Measurements from ENCODE around the gene FGGY. TPM values are rescaled to one million over a fixed set of nuclear protein-coding genes. Genes with fewer than 3 reads are reported as not detected.

The FGGY gene
- total and polyA plus RNA-seq, 2 donors (not counting 1 experiment from before 2014, with no cell fraction given) = 6.1 to 38.5 TPM

DNA sequence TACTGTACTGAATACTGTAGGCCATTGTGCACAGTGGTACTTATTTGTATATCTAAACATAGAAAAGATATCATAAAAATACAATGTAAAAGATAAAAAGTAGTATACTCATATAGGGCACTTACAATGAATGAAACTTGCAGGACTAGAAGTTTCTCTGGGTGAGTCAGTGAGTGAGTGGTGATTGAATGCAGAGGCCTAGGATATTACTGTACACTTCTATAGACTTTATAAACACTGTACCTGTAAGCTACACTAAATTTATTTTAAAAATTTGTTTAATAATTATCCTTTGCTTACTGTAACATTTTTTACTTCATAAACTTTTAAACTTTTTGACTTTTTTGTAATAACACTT, 82.5 kb downstream of the FGGY start:
- ATAC-seq (ENCODE audit: low read depth) = no peak
- no peaks in the 10 kb centered on the region for H3K79me2 ChIP-seq (ENCODE audit: control insufficient read depth, insufficient read depth, low read length)
- H3K4me3 Mint-ChIP-seq = no peak overlapping the region
- H3K36me3 ChIP-seq (replicated peaks in 1 of 2; ENCODE audit: control extremely low read depth in 1 of 2, control insufficient read depth in 1 of 2, extremely low read depth in 1 of 2, insufficient read depth in 2 of 2, low read length in 1 of 2) = peaks cover 0 to 2% of the 10 kb centered on the region in 2 experiments
- H3K9me3 ChIP-seq (ENCODE audit: control extremely low read depth in 1 of 3, control insufficient read depth in 2 of 3, insufficient read depth in 1 of 3, low read length in 2 of 3) = no peaks in the 10 kb centered on the region
- CTCF ChIA-PET = no interaction called here
- POLR2A ChIA-PET = no interaction called here
- DNase-seq = no peak
- H3K4me1 Mint-ChIP-seq = no peaks in the 10 kb centered on the region
- H3K4me2 ChIP-seq (replicated peaks; ENCODE audit: low read depth, low read length, poor library complexity, severe bottlenecking) = no peak overlapping the region
- no peaks in the 10 kb centered on the region for H3K27me3 ChIP-seq (replicated peaks in 1 of 4; ENCODE audit: control extremely low read depth in 1 of 4, control insufficient read depth in 3 of 4, insufficient read depth in 4 of 4, low read length in 3 of 4)
- H3K27ac Mint-ChIP-seq = no peak overlapping the region
- no peak overlapping the region for H3K27ac ChIP-seq (ENCODE audit: low read length in 2 of 2)
- no peak for TF ChIP-seq EZH2 (IDR thresholded peaks at IDR 0.05; ENCODE audit: borderline replicate concordance, insufficient read depth, low read depth, low read length, poor library complexity, severe bottlenecking)
- TF ChIP-seq, protein P1, sequence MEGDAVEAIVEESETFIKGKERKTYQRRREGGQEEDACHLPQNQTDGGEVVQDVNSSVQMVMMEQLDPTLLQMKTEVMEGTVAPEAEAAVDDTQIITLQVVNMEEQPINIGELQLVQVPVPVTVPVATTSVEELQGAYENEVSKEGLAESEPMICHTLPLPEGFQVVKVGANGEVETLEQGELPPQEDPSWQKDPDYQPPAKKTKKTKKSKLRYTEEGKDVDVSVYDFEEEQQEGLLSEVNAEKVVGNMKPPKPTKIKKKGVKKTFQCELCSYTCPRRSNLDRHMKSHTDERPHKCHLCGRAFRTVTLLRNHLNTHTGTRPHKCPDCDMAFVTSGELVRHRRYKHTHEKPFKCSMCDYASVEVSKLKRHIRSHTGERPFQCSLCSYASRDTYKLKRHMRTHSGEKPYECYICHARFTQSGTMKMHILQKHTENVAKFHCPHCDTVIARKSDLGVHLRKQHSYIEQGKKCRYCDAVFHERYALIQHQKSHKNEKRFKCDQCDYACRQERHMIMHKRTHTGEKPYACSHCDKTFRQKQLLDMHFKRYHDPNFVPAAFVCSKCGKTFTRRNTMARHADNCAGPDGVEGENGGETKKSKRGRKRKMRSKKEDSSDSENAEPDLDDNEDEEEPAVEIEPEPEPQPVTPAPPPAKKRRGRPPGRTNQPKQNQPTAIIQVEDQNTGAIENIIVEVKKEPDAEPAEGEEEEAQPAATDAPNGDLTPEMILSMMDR (IDR thresholded peaks at IDR 0.05) = no peak
- intact Hi-C loops (cut with micrococcal nuclease) = no loop called here
- H4K20me1 ChIP-seq (ENCODE audit: control insufficient read depth, insufficient read depth, low read length, poor library complexity, severe bottlenecking) = no peaks in the 10 kb centered on the region
- H2AFZ ChIP-seq (ENCODE audit: insufficient read depth, low read depth, low read length, poor library complexity, severe bottlenecking) = no peak overlapping the region
- no peak overlapping the region for H3K4me3 ChIP-seq (ENCODE audit: control extremely low read depth in 1 of 5, extremely low read depth in 1 of 5, insufficient read depth in 1 of 5, low read depth in 2 of 5, low read length in 4 of 5)
- H3K4me1 ChIP-seq (ENCODE audit: control insufficient read depth in 2 of 2, insufficient read depth in 2 of 2, low read length in 2 of 2) = no peaks in the 10 kb centered on the region
- no peak overlapping the region for H3K9ac ChIP-seq (ENCODE audit: low read length)
- no peaks in the 10 kb centered on the region for H3K27me3 Mint-ChIP-seq
- peaks cover 2% of the 10 kb centered on the region for H3K9me3 Mint-ChIP-seq (ENCODE audit: insufficient read depth)

DNA sequence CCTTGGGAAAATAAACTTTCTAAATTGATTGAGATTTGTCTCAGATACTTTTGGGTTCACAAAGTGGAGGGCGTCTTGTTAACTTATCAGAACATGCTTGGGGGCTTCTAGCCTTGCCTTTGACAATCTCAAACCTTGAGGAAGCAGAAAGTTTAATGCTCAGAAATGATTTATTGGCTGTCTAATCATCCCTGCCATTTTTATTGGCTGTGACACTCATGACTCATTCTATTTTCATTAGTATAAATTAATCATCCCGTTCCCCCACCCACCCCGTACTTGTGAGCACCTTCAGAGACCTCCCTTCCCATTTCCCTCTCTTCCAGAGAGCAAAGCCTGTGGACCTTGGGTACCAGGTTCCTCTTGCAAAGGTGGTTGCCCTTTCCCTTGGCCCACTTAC, 87.1 kb downstream of the FGGY start:
- Histone ChIP-seq H3K79me2 (ENCODE audit: control insufficient read depth, insufficient read depth, low read length) (no peaks in the 10 kb centered on the region), H3K4me3 (ENCODE audit: control extremely low read depth in 1 of 5, extremely low read depth in 1 of 5, insufficient read depth in 1 of 5, low read depth in 2 of 5, low read length in 4 of 5) (no peak overlapping the region), H4K20me1 (ENCODE audit: control insufficient read depth, insufficient read depth, low read length, poor library complexity, severe bottlenecking) (no peaks in the 10 kb centered on the region), H3K27me3 (replicated peaks in 1 of 4; ENCODE audit: control extremely low read depth in 1 of 4, control insufficient read depth in 3 of 4, insufficient read depth in 4 of 4, low read length in 3 of 4) (no peaks in the 10 kb centered on the region), H3K27ac (ENCODE audit: low read length in 2 of 2) (no peak overlapping the region), H3K4me1 (ENCODE audit: control insufficient read depth in 2 of 2, insufficient read depth in 2 of 2, low read length in 2 of 2) (no peaks in the 10 kb centered on the region), H3K4me2 (replicated peaks; ENCODE audit: low read depth, low read length, poor library complexity, severe bottlenecking) (no peak overlapping the region), H3K9ac (ENCODE audit: low read length) (no peak overlapping the region), H3K36me3 (replicated peaks in 1 of 2; ENCODE audit: control extremely low read depth in 1 of 2, control insufficient read depth in 1 of 2, extremely low read depth in 1 of 2, insufficient read depth in 2 of 2, low read length in 1 of 2) (peaks cover 0 to 2% of the 10 kb centered on the region in 2 experiments), H3K9me3 (ENCODE audit: control extremely low read depth in 1 of 3, control insufficient read depth in 2 of 3, insufficient read depth in 1 of 3, low read length in 2 of 3) (no peaks in the 10 kb centered on the region), H2AFZ (ENCODE audit: insufficient read depth, low read depth, low read length, poor library complexity, severe bottlenecking) (no peak overlapping the region)
- no peak overlapping the region for H3K4me3 Mint-ChIP-seq
- 86% methylated on average over 2 of the region's 3 CpGs for WGBS (ENCODE audit: insufficient coverage)
- DNase-seq (no peak), ATAC-seq (ENCODE audit: low read depth) (no peak)
- intact Hi-C loops (cut with micrococcal nuclease) = no loop called here
- peaks cover 1% of the 10 kb centered on the region for H3K4me1 Mint-ChIP-seq
- TF ChIP-seq, protein P1 (IDR thresholded peaks at IDR 0.05) = no peak
- no peak for TF ChIP-seq EZH2 (IDR thresholded peaks at IDR 0.05; ENCODE audit: borderline replicate concordance, insufficient read depth, low read depth, low read length, poor library complexity, severe bottlenecking)
- no peaks in the 10 kb centered on the region for H3K27me3 Mint-ChIP-seq
- CTCF ChIA-PET = no interaction called here
- no peaks in the 10 kb centered on the region for H3K9me3 Mint-ChIP-seq (ENCODE audit: insufficient read depth)
- POLR2A ChIA-PET = interaction anchor here (0.5 kb wide), 1 partner anchor 282 kb away, joined by 3 read pairs; no protein-coding TSS in a partner anchor
- no peak overlapping the region for H3K27ac Mint-ChIP-seq
